ENCODE data around the gene SLC5A5. TPM values are rescaled to one million over a fixed set of nuclear protein-coding genes. Genes with fewer than 3 reads are reported as not detected.

Gene SLC5A5
- total RNA-seq, 1 donor from 2014 or later = 0.18 TPM

GRCh38 chr19:17866964-17867486 lies 4.7 kb upstream of the SLC5A5 start:
- intact Hi-C loops (cut with DNase I) = no loop called here

GRCh38 chr19:17868669-17869068 lies 3.1 kb upstream of the SLC5A5 start:
- DNase-seq = no peak
- Histone ChIP-seq H3K27ac (no peak overlapping the region), H3K27me3 (ENCODE audit: low read depth) (peaks cover 47% of the 10 kb centered on the region), H3K4me1 (peaks cover 33% of the 10 kb centered on the region), H3K4me3 (no peak overlapping the region), H3K9me3 (no peaks in the 10 kb centered on the region), H3K36me3 (peaks cover 20% of the 10 kb centered on the region)
- TF ChIP-seq CTCF (IDR thresholded peaks at IDR 0.05) = no peak
- no peak for ATAC-seq
- intact Hi-C loops (cut with DNase I) = no loop called here

More at GRCh38 chr19:17866964-17867486, 4.7 kb upstream of the SLC5A5 start:
- H3K27me3 ChIP-seq (ENCODE audit: low read depth) = peaks cover 31% of the 10 kb centered on the region
- no peak for TF ChIP-seq CTCF (IDR thresholded peaks at IDR 0.05)
- H3K4me1 ChIP-seq = peaks cover 19% of the 10 kb centered on the region
- peaks cover 36% of the 10 kb centered on the region for H3K36me3 ChIP-seq
- H3K4me3 ChIP-seq = no peak overlapping the region
- H3K9me3 ChIP-seq = no peaks in the 10 kb centered on the region
- ATAC-seq (no peak), DNase-seq (no peak)
- H3K27ac ChIP-seq = no peak overlapping the region

GRCh38 chr19:17869114-17869608 lies 2.6 kb upstream of the SLC5A5 start:
- no peak for DNase-seq
- H3K27me3 ChIP-seq (ENCODE audit: low read depth) = peaks cover 52% of the 10 kb centered on the region

GRCh38 chr19:17871032-17871877 lies 490 bp upstream of the SLC5A5 start:
- Histone ChIP-seq H3K4me1 (peaks cover 26% of the 10 kb centered on the region), H3K9me3 (no peaks in the 10 kb centered on the region), H3K36me3 (no peaks in the 10 kb centered on the region), H3K4me3 (no peak overlapping the region), H3K27me3 (ENCODE audit: low read depth) (peaks cover 58% of the 10 kb centered on the region), H3K27ac (no peak overlapping the region)
- no peak for DNase-seq
- intact Hi-C loops (cut with DNase I) = no loop called here
- no peak for ATAC-seq
- TF ChIP-seq CTCF (IDR thresholded peaks at IDR 0.05) = no peak

More at GRCh38 chr19:17869114-17869608, 2.6 kb upstream of the SLC5A5 start:
- H3K27ac ChIP-seq = no peak overlapping the region
- H3K36me3 ChIP-seq = peaks cover 15% of the 10 kb centered on the region
- intact Hi-C loops (cut with DNase I) = no loop called here
- no peak for TF ChIP-seq CTCF (IDR thresholded peaks at IDR 0.05)
- H3K9me3 ChIP-seq = no peaks in the 10 kb centered on the region
- H3K4me1 ChIP-seq = peaks cover 37% of the 10 kb centered on the region
- no peak overlapping the region for H3K4me3 ChIP-seq
- ATAC-seq = no peak

- H3K27ac ChIP-seq = no peak overlapping the region
- H3K36me3 ChIP-seq = no peaks in the 10 kb centered on the region
- no peaks in the 10 kb centered on the region for H3K9me3 ChIP-seq
- H3K4me1 ChIP-seq = peaks cover 26% of the 10 kb centered on the region
- peaks cover 58% of the 10 kb centered on the region for H3K27me3 ChIP-seq (ENCODE audit: low read depth)
- no peak for TF ChIP-seq CTCF (IDR thresholded peaks at IDR 0.05)
- ATAC-seq (peak; percentile 14 to 46), DNase-seq (no peak)
- peak overlapping the region; percentile 32 for H3K4me3 ChIP-seq
- intact Hi-C loops (cut with DNase I) = no loop called here
These were observed 681 bp downstream of the SLC5A5 start for GRCh38 chr19:17872251-17873001.

Measured in lower lobe of right lung (tissue), 2 donors.